Cardiac muscle cell (in vitro differentiated cells and primary cell): ENCODE results near the gene CSNK1E. TPM values are rescaled to one million over a fixed set of nuclear protein-coding genes. Genes with fewer than 3 reads are reported as not detected.

Experiments
- DNase-seq, 2 donors: peaks; one replicate each; pipeline versions ENCODE4 v3.0.0 to v3.0.0-alpha.2; 2010 to 2017; ENCODE audit warnings: low read depth in 1 of 2, low spot score in 1 of 2
- H3K27ac ChIP-seq: fragments of 200-600 bp; sonication (generic); 2 replicates; pipeline ENCODE4 v1.5.1; 2016
- H3K27me3 ChIP-seq: fragments of 200-600 bp; sonication (generic); 2 replicates; pipeline ENCODE4 v1.6.0; 2016; ENCODE audit warnings: control low read depth
- H3K36me3 ChIP-seq: fragments of 200-600 bp; sonication (generic); 2 replicates; pipeline ENCODE4 v1.5.1; 2016; ENCODE audit warnings: control low read depth
- H3K4me1 ChIP-seq: fragments of 200-600 bp; sonication (generic); 2 replicates; pipeline ENCODE4 v1.8.1; 2017; ENCODE audit warnings: low read depth, mild to moderate bottlenecking, mixed run types
- H3K4me3 ChIP-seq: fragments of 200-600 bp; sonication (generic); 2 replicates; pipeline ENCODE4 v1.5.1; 2016; ENCODE audit warnings: mild to moderate bottlenecking
- H3K9me3 ChIP-seq: fragments of 200-600 bp; sonication (generic); 2 replicates; pipeline ENCODE4 v1.5.1; 2017; ENCODE audit warnings: low read depth, mild to moderate bottlenecking, control low read depth
- CTCF ChIP-seq: IDR thresholded peaks from 2 replicates; pipeline ENCODE4 v1.5.1; 2012; ENCODE audit warnings: low read depth, mild to moderate bottlenecking, low read length
- polyA plus RNA-seq: library from polyadenylated mRNA; unstranded; fragments of >200 nt; fragmentation: Nextera tagmentation; extraction: Ambion mirVana; gene quantifications from 2 replicates; pipeline ENCODE4 v1.2.1, GENCODE V29; 2016
- total RNA-seq: library from RNA; depleted of rRNA; stranded (reverse); fragments of >200 nt; gene quantifications from 2 replicates; pipeline ENCODE4 v1.2.3, GENCODE V29; 2016

CSNK1E gene
- total and polyA plus RNA-seq, 2 experiments from 2014 or later: 179 to 262 TPM

GRCh38 chr22:38267086-38267485, 50.1 kb downstream of the CSNK1E start:
- H3K36me3 ChIP-seq: no peaks in the 10 kb centered on the region
- H3K27me3 ChIP-seq: no peaks in the 10 kb centered on the region
- H3K27ac ChIP-seq: no peak overlapping the region
- no peak overlapping the region for H3K4me3 ChIP-seq
- peaks cover 11% of the 10 kb centered on the region for H3K4me1 ChIP-seq
- no peaks in the 10 kb centered on the region for H3K9me3 ChIP-seq
- DNase-seq: peak in 1 of 2 donors; percentile 71
- no peak for TF ChIP-seq CTCF

GRCh38 chr22:38266120-38266519, 51.1 kb downstream of the CSNK1E start:
- H3K27ac ChIP-seq: peak overlapping the region; percentile 39
- H3K4me1 ChIP-seq: peaks cover 14% of the 10 kb centered on the region
- H3K9me3 ChIP-seq: no peaks in the 10 kb centered on the region
- no peak overlapping the region for H3K4me3 ChIP-seq
- H3K27me3 ChIP-seq: no peaks in the 10 kb centered on the region
- DNase-seq: peak in 1 of 2 donors; percentile 74
- no peak for TF ChIP-seq CTCF
- H3K36me3 ChIP-seq: no peaks in the 10 kb centered on the region

GRCh38 chr22:38264322-38264843, 52.9 kb downstream of the CSNK1E start:
- TF ChIP-seq CTCF: no peak
- Histone ChIP-seq H3K36me3 (no peaks in the 10 kb centered on the region), H3K9me3 (no peaks in the 10 kb centered on the region), H3K27me3 (no peaks in the 10 kb centered on the region), H3K4me3 (no peak overlapping the region), H3K27ac (no peak overlapping the region), H3K4me1 (peaks cover 18% of the 10 kb centered on the region)
- no peak for DNase-seq

- Histone ChIP-seq H3K36me3 (no peaks in the 10 kb centered on the region), H3K4me1 (peaks cover 33% of the 10 kb centered on the region), H3K27ac (peak overlapping the region; percentile 82), H3K9me3 (no peaks in the 10 kb centered on the region), H3K27me3 (no peaks in the 10 kb centered on the region), H3K4me3 (no peak overlapping the region)
- peak; percentile 57 for TF ChIP-seq CTCF
- DNase-seq: peak in 1 of 2 donors; percentile 68
Measured at GRCh38 chr22:38262051-38262795, 55.0 kb downstream of the CSNK1E start.

- H3K9me3 ChIP-seq: no peaks in the 10 kb centered on the region
- DNase-seq: no peak
- peak; percentile 21 for TF ChIP-seq CTCF
- H3K4me1 ChIP-seq: peaks cover 30% of the 10 kb centered on the region
- no peaks in the 10 kb centered on the region for H3K27me3 ChIP-seq
- no peak overlapping the region for H3K4me3 ChIP-seq
- no peaks in the 10 kb centered on the region for H3K36me3 ChIP-seq
- H3K27ac ChIP-seq: peak overlapping the region; percentile 82
Measured at GRCh38 chr22:38260761-38261681, 56.2 kb downstream of the CSNK1E start.
